ENCODE data around the gene PDE4D.

The PDE4D gene

GRCh38 chr5:59366784-59367183, 526.7 kb downstream of the PDE4D start:
- no peak for DNase-seq (ENCODE audit: low read depth, low spot score)

GRCh38 chr5:59362438-59362837, 531.1 kb downstream of the PDE4D start:
- DNase-seq (ENCODE audit: low read depth, low spot score), result no peak

DNA sequence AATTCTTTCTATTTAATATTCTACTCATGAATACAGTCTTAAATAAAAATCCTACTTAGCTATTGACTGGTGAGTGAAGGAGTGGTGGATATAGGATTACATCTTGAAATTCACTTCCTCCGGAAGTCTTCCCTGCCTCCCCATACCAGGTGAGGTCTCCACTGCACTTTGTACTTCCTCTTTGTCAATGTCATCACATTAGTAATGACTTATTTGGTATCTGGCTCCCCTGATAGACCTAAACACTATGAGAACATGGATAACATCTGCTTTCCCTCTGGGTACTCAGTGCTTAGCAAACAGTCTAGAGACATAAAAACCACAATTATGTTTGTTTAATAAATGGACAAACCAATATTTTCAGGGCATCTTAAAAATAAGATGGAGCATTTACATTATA, 532.1 kb downstream of the PDE4D start:
- DNase-seq (ENCODE audit: low read depth, low spot score), result no peak

DNA sequence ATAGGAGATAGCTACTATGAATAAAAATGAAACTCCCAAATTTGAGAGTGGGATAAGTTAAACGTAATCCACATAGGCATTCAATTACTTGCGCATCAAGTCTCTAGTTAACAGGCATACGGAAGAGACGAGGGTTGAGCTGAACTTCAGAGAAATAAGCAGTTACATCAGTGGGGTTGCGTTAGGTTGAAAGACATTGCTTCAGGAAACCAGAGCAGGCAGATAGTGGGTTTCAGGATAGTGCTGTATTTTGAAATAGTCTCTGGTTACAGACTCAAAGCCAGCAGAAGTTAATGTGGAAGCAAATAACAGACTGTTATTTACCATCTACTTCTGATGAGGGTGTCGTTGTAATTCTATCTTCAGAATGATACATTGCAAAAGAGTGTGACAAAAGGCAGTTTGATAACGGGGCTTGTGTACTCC, 533.4 kb downstream of the PDE4D start:
- DNase-seq (ENCODE audit: low read depth, low spot score), result no peak

GRCh38 chr5:59358005-59358861, 535.3 kb downstream of the PDE4D start:
- no peak for DNase-seq (ENCODE audit: low read depth, low spot score)

DNA sequence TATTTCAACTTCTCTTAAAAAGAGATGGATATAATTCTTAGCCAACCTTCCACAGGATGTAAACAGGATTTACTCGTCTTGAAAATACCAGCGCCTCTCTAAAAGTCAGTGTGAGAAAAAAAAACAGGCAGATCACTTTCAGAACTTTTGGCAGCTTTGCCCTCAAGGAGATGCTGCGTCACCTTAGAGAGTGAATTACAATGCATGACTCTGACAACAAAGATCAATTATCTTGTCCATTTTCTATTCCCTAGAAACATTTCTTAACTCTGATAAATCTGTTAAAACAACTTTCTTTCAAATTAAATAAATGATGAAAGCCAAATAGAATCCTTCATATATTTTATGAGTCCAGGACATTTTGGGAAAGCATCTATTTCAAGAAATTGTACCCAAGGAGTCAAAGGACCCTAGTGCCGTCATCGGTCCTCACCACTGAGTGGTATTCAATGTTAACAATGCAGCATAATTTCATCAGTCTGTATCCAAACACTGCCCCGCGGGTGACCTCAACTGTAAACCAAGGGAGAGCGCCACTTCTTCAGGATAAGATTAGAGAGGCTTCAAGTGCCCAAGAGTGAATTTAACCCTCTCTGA, 536.0 kb downstream of the PDE4D start:
- DNase-seq (ENCODE audit: low read depth, low spot score), result no peak

GRCh38 chr5:59356813-59357380, 536.6 kb downstream of the PDE4D start:
- DNase-seq (ENCODE audit: low read depth, low spot score), result no peak

DNA sequence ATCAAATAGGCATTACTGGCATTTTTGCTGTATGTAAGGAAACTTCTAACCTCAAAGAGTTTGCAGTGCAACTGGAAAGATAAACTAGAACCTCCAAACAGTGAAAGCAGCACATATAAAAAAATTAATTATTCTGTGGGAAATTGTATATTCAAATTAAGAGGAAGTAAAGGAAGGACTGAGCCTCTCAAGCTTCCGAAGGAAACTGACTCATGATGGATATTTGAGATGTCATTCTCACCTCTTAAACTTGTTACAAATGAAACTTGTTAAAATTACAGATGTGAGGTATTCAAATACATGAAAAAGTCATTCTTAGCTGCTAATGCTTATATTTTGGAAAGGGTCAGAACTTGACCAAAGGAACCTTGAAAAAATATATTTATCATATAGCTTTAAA, 538.7 kb downstream of the PDE4D start:
- no peak for DNase-seq (ENCODE audit: low read depth, low spot score)

- DNase-seq (ENCODE audit: low read depth, low spot score), result no peak
These were observed 539.3 kb downstream of the PDE4D start for GRCh38 chr5:59354274-59354673.

GRCh38 chr5:59351076-59351794, 542.3 kb downstream of the PDE4D start:
- DNase-seq (ENCODE audit: low read depth, low spot score), result no peak

- DNase-seq (ENCODE audit: low read depth, low spot score), result no peak
These were observed 545.3 kb downstream of the PDE4D start for GRCh38 chr5:59348189-59348588.

GRCh38 chr5:59346982-59347381, 546.5 kb downstream of the PDE4D start:
- no peak for DNase-seq (ENCODE audit: low read depth, low spot score)

GRCh38 chr5:59346514-59346913, 547.0 kb downstream of the PDE4D start:
- no peak for DNase-seq (ENCODE audit: low read depth, low spot score)

DNA sequence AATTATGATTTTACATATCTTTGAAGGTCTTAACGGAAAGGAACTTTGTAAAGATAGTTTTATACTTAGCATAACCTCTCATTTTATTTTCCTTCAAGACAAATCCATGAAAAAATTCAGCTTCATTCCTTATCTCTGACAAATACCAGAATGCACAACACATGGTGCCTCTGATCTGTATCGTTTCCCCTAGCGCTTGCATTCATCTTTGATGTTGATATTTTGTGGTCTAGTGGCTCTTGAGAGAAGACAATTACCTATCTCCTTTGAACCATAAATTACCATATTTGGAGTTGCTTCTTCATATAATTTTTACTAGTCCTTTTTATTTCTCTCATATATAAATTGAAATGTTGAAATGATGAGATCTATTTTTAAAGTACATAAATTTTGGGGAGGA, 551.3 kb downstream of the PDE4D start:
- no peak for DNase-seq (ENCODE audit: low read depth, low spot score)

GRCh38 chr5:59341760-59342159, 551.8 kb downstream of the PDE4D start:
- no peak for DNase-seq (ENCODE audit: low read depth, low spot score)

DNA sequence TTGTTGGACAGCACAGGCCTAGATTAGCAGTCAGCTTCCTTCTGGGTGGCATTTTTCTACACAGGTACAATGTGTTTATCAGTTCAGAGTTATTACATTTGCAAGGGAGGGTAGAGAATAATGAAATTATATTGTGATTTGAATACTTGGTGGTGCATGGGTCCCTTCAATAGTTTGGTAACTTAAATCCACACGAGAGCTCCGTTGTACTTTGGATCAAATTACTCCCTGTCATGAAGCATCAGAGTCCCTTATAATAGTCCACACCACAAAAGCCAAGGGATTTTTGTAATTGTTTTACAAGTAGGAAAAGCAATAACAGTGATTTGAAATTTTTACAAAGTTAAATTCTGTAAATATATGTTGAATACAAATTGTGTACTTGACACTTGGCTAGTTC, 552.4 kb downstream of the PDE4D start:
- DNase-seq (ENCODE audit: low read depth, low spot score), result no peak

DNA sequence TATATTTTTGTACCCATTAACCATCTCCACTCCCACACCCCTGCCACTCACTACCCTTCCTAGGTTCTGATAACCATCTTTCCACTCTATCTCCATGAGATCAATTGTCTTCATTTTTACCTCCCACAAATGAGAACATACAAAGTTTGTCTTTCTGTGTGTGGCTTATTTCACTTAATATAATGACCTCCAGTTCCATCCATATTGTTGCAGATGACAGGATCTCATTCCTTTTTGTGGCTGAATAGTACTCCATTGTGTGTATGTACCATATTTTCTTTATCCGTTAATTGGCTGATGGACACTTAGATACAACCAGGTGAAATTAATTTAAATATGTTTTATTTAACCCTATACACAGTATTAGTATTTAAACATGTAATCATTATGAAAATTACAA, 552.9 kb downstream of the PDE4D start:
- no peak for DNase-seq (ENCODE audit: low read depth, low spot score)

GRCh38 chr5:59337240-59337639, 556.3 kb downstream of the PDE4D start:
- no peak for DNase-seq (ENCODE audit: low read depth, low spot score)

DNA sequence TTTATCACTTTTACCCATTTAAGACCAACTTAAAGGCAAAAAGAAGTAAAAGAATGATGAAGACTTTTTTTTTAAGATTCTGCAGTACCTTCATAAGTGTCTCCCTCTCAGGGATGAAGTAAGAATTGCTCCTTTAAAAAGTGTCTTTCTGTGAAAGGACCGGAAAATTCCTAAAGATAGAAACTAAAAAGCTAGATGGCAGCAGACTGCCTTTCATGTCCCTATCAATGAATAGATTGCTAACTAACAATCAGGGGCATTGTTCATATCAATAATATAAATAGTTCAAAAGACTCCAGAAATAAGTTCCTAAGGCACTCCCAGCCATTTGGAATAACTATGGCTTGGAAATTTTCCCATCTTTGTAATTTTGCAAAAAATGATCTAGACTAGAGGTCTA, 558.0 kb downstream of the PDE4D start:
- no peak for DNase-seq (ENCODE audit: low read depth, low spot score)

DNA sequence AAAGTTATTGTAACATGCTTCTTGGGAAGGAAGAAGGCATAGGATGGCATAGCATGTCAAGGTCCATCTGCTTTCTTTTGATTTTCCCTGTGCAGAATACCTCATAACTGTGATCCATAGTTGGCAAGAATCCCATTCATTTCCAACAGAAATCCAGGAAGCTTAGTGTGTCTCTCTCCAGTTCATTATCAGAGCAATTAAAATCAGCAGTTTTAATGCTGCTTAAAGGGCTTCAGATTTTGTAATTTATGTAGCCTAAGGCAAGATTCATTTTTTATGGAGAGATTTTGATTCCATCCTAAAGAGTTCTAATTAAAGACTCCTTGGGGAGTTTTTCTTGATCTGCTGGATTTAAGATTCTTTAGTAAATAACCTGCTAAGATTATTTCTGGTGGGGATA, 560.1 kb downstream of the PDE4D start:
- DNase-seq (ENCODE audit: low read depth, low spot score), result no peak

DNA sequence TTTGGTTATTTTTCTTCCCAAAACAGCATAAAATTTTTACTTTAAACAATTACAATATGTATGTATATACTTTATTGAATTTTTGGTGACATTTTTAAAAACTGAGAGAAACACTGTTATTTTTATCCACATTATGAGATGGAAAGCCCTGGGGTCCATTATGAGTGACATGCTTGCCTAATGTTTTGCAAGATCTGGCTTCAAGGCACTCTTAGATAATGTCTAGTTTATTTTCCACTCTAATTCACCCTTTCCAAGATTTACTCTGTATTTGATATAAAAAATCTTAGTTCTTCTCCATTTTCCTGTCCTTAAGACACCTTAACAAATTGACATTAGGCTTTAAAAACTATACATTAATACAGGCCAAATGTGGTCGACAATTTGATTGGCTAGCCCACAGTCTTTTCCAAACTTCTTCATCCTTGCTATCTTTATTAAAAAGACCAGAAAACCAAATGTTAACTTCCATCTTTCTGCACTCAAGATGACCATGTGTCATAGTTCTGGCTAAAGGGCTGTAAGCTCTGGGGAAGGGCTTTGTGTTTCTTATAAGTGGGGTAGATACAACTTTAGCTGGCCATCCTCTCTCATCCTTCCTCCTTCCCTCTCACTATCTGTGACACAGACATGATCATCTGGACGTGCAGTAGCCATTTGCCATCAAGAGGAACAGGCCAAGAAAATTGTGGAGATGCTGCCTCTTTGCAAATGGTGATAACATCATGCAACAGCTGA, 561.1 kb downstream of the PDE4D start:
- DNase-seq (ENCODE audit: low read depth, low spot score), result no peak

DNA sequence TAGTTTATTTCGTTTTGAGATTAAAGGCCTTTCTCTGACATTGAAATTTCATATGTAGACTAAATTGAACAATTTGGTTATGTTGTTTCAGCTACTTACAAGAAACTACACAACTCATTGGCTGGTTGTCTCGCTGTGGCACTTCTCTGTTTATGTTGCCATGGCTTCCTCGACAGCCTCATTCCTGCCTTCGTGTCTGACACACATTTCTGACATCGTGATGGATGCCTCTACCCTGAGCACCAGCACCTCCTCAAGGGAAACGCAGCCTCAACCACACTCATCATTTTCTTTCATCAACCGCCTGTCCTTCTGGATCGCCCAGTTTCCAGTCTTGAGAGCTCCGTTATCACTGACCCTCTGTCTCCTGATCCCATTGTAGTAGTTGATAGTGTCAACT, 562.8 kb downstream of the PDE4D start:
- no peak for DNase-seq (ENCODE audit: low read depth, low spot score)

All from activated naive CD8-positive, alpha-beta T cell treated with anti-CD3 and anti-CD28 coated beads, Interleukin-2, amount 50 U/mL, for 16 hours (primary cell).